Myocyte (in vitro differentiated cells): Measurements from ENCODE around the gene ZSWIM7. TPM values are rescaled to one million over a fixed set of nuclear protein-coding genes. Genes with fewer than 3 reads are reported as not detected.
"Not testable (repeated sequence)": the region's sequence is repeated elsewhere in the genome, so short reads cannot be mapped to it uniquely, and the experiment has no call there.

Experiments
- DNase-seq: peaks from one replicate; pipeline ENCODE4 v3.0.0-alpha.2; 2012; ENCODE audit warnings: low read depth
- total RNA-seq: library from RNA; depleted of rRNA; stranded (reverse); fragments of >200 nt; gene quantifications from 2 replicates; pipeline ENCODE4 v1.2.3, GENCODE V29; 2014

ZSWIM7 gene
- total RNA-seq, 1 donor from 2014 or later: 35.7 TPM

DNA sequence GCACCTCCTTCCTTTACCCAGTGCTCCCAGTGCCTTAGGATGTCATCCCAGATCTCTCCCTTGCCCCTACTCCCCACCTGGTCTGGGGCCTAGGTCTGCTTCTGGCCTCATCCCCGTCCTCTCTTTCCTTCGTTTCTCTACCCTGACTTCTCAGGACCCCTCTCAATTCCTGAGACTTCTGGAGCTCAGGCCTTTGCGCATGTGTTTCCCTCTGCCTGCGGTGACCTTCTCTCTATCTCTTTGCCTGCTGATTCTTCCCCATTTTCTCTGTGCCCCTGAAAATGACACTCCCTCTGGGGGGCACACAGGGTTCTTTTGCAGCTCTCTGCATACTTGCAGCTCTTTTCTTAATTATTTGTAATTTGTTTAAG, 41.0 kb downstream of the ZSWIM7 start:
- DNase-seq: no peak

GRCh38 chr17:15957608-15958307, 41.7 kb downstream of the ZSWIM7 start:
- no peak for DNase-seq

GRCh38 chr17:15957206-15957605, 42.3 kb downstream of the ZSWIM7 start:
- DNase-seq: no peak

DNA sequence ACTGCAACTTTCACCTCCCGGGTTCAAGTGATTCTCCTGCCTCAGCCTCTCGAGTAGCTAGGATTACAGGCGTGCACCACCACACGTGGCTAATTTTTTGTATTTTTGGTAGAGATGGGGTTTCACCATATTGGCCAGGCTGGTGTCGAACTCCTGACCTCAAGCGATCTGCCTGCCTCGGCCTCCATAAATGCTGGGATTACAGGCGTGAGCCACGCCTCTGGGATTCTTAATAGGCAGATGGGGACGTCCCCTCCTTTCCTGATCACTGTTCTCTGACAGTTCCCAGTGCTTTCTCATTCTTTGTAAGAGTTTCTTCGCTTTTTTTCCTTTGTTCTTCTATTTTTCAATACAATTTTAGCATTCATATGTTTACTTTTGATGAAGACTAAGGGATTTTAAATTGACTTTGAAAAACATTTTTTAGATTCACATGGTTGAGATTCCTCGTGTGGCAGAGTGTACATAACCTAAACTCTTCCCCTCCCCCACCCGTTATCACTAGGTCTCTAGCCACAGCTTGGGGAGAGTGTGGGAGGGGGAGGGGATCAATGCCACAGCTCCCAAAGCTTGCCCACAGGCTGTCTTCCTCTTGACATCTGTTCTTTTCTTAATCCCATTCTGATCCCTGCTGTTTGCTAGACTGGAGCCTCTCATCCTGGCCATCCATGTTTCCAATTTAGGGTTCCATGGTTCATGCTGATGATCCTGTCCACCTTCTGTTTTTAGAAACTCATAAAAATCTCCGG, 43.5 kb downstream of the ZSWIM7 start:
- DNase-seq: peak; percentile 88

- peak; percentile 89 for DNase-seq
Observed at GRCh38 chr17:15954222-15954621, 45.3 kb downstream of the ZSWIM7 start.

GRCh38 chr17:15952916-15953790, 46.4 kb downstream of the ZSWIM7 start:
- DNase-seq: no peak

GRCh38 chr17:15952048-15952532, 47.4 kb downstream of the ZSWIM7 start:
- DNase-seq: no peak

- DNase-seq: no peak
Observed at GRCh38 chr17:15951368-15952047, 48.0 kb downstream of the ZSWIM7 start.

DNA sequence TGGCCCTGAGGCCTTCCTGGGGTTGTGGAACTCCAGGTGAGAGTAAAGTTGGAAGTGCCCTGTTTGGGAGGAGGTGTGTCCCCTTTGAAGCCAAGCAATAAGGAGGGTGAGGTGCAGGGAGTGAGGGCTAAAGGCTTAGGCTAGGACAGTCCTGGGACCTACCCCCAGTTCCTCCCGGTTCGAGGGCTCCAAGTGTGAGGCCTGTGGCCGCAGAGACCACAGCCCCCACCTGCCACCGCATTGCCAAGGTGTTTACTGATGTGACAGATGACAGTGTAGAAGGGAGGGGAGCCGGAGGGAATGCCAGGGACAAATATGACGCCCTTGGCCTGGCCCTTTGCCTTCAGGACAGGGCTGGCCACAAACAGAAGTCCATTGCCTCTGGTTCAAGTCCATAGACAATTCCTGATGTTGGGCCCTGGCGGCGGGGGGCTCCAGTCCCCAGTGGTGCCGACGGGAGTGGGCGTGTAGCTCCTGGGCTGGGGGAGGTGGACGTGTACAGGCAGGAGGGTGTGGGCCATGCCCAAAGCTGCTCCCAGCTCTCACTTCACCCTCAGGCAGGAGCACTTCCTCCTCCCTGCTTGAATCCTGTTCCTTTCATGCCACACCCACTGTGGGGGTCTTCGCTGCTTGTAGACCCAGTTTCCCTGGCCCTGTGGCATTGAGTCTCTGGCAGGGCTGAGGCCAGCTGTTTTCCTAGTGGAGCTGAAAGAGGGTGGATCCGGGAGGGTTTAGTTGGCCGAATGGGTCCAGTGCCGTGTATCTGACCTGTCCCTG, 51.3 kb downstream of the ZSWIM7 start:
- peak; percentile 32 for DNase-seq

GRCh38 chr17:15947271-15947670, 52.2 kb downstream of the ZSWIM7 start:
- no peak for DNase-seq

DNA sequence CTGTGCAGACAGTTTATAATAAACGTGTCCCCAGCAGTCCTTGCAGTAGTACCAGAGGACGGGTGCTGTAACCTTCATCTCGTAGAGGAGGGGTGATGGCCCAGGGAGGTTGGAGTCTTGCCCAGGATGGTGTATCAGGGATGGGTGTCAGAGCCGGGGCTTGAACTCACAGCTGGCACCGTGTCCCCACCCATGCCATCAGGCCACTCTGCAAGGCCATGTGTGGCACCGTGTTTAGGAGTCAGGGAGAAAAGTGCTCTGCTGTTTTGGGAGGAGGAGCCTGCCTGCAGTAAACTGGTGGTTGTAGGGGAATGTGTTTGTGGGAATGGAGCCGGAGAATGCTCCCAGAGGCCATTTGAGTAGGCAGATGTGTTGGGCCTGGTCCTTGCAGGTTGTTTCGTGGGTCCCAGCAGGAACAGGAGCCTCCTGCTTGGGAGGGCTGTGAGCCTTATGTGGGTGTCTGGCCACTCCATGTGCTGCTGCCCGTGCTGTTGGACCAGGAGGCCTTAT, 52.8 kb downstream of the ZSWIM7 start:
- peak; percentile 49 for DNase-seq

- no peak for DNase-seq
Observed at GRCh38 chr17:15945527-15946191, 53.8 kb downstream of the ZSWIM7 start.

GRCh38 chr17:15944759-15945526, 54.6 kb downstream of the ZSWIM7 start, which contains the start of gene ADORA2B:
Gene ADORA2B, plus strand, starts transcription at chr17:15945130. Its CDS starts 119 bp downstream, at chr17:15945249.
- DNase-seq: peak; percentile 79

GRCh38 chr17:15943971-15944758, 55.3 kb downstream of the ZSWIM7 start:
- no peak for DNase-seq

DNA sequence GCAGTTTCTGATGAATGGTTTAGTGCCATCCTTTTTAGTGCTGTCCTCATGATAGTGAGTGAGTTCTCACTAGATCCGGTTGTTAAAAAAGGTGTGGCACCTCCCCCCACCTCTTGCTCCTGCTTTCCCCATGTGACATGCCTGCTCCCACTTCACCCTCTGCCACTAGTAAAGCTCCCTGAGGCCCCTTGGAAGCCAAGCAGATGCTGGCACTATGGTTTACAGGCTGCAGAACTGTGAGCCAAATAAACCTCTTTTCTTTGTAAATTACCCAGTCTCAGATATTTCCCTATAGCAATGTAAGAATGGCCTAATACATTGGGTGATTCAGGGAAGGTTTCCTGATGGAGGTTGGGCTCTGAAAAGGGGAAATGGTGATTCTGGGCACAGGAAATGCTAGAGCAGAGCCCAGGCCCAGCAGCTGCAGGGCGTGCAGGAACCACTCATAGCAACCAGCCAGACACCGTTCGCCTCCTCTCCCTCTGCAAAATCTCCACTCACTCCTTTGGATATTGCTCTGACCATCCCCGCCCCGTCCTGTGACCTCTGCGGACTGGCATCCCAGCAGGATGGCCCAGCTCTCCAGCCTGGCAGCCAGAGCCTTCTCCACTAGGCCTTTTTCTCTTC, 57.2 kb downstream of the ZSWIM7 start:
- no peak for DNase-seq

GRCh38 chr17:15941781-15942180, 57.7 kb downstream of the ZSWIM7 start:
- no peak for DNase-seq

GRCh38 chr17:15936481-15936880, 63.0 kb downstream of the ZSWIM7 start:
- DNase-seq: not testable (repeated sequence)
